K562 (cell line): ENCODE data around the gene GHITM. TPM values are rescaled to one million over a fixed set of nuclear protein-coding genes. Genes with fewer than 3 reads are reported as not detected.

Experiments used
- ATAC-seq: fragments of 200-7000 bp; cut with Tn5 transposase; 3 replicates; pipeline ENCODE4 v1.9.1; 2020; ENCODE audit warnings: moderate library complexity
- BruUV-seq: library from RNA; stranded (reverse); fragments of 400-500 nt; replicated peaks from 2 replicates; lab custom pipeline; 2021; lab: Mats Ljungman, UMichigan
- CTCF ChIA-PET: fragments of 300-600 bp; formaldehyde crosslinking; extraction: SDS; loops from one replicate; lab custom pipeline; 2021; ENCODE audit warnings: low intra/inter-chr PET ratio; lab: Yijun Ruan, JAX
- POLR2A ChIA-PET: fragments of 300-600, 350-650 bp; sonication (Branson Sonifier 250); formaldehyde crosslinking; extraction: SDS; loops from one replicate; lab custom pipeline; 2021; ENCODE audit warnings: antibody characterized with exemption, inconsistent platforms; lab: Yijun Ruan, JAX
- DNase-seq, 4 experiments: peaks; one replicate each; pipeline versions ENCODE4 v3.0.0 to v3.0.0-alpha.2; 2011 to 2018; ENCODE audit warnings: low spot score in 3 of 4, mixed read lengths in 3 of 4; ENCODE audit errors: extremely low read depth in 1 of 4
- FAIRE-seq: peaks from 2 replicates; lab custom pipeline; 2011; peaks lifted over from hg19 to GRCh38; lab: Jason Lieb, UNC
- H2AFZ ChIP-seq: 2 replicates; pipeline ENCODE4 v1.6.0; 2011; ENCODE audit warnings: low read depth, low read length, control low read depth, inconsistent platforms
- H3K27ac ChIP-seq: fragments of 200-600 bp; 3 replicates; pipeline ENCODE4 v1.8.0; 2011; ENCODE audit warnings: low read depth, mild to moderate bottlenecking, control low read depth, inconsistent platforms, low read length, moderate library complexity, mixed read lengths; ENCODE audit errors: extremely low read depth
- H3K27me3 ChIP-seq, 2 experiments: fragments of 300-600 bp in 1 of 2; 2 replicates in 1 of 2; 3 replicates in 1 of 2; pipeline versions ENCODE4 v1.6.0 to v1.8.0; 2011; ENCODE audit warnings: inconsistent platforms in 2 of 2, low read length in 2 of 2, mild to moderate bottlenecking in 1 of 2, mixed read lengths in 1 of 2, moderate library complexity in 1 of 2; ENCODE audit not compliant: control insufficient read depth in 2 of 2, insufficient read depth in 2 of 2
- H3K36me3 ChIP-seq: fragments of 300-600 bp; 3 replicates; pipeline ENCODE4 v1.8.0; 2011; ENCODE audit warnings: mild to moderate bottlenecking, low read length, inconsistent platforms; ENCODE audit not compliant: control insufficient read depth, insufficient read depth
- H3K4me1 ChIP-seq, 2 experiments: fragments of 200-600 bp in 1 of 2; replicated peaks in 1 of 2; 2 replicates in 1 of 2; 3 replicates in 1 of 2; pipeline versions ENCODE4 v1.5.1 to v1.8.0; 2011; ENCODE audit warnings: inconsistent platforms in 2 of 2, low read length in 2 of 2, mild to moderate bottlenecking in 1 of 2, mixed read lengths in 1 of 2, moderate library complexity in 1 of 2; ENCODE audit not compliant: control insufficient read depth in 2 of 2, insufficient read depth in 2 of 2
- H3K4me2 ChIP-seq: 2 replicates; pipeline ENCODE4 v1.6.1; 2011; ENCODE audit warnings: low read length, control low read depth, inconsistent platforms, mixed read lengths; ENCODE audit not compliant: insufficient read depth
- H3K4me3 ChIP-seq: fragments of 200-600 bp; sonication (generic), shearing (Covaris generic); 2 replicates; pipeline ENCODE4 v1.5.1; 2016; ENCODE audit warnings: control low read depth, inconsistent platforms
- H3K79me2 ChIP-seq: fragments of 200-600 bp; 3 replicates; pipeline ENCODE4 v1.8.0; 2011; ENCODE audit warnings: low read length, inconsistent platforms; ENCODE audit not compliant: control insufficient read depth, insufficient read depth
- H3K9ac ChIP-seq, 2 experiments: 2 replicates each; pipeline versions ENCODE4 v1.6.0 to v1.6.1; 2011; ENCODE audit warnings: low read depth in 2 of 2, low read length in 2 of 2, control low read depth in 1 of 2, inconsistent platforms in 1 of 2, mild to moderate bottlenecking in 1 of 2, mixed read lengths in 1 of 2; ENCODE audit not compliant: insufficient read depth in 1 of 2
- H3K9me1 ChIP-seq: one replicate; pipeline ENCODE4 v1.6.0; 2011; ENCODE audit warnings: inconsistent platforms, mild to moderate bottlenecking, low read length, moderate library complexity; ENCODE audit not compliant: control insufficient read depth, insufficient read depth
- H3K9me3 ChIP-seq: replicated peaks from 2 replicates; pipeline ENCODE4 v1.5.1; 2011; ENCODE audit warnings: low read depth, low read length, inconsistent platforms; ENCODE audit not compliant: control insufficient read depth, insufficient read depth
- H4K20me1 ChIP-seq: replicated peaks from 2 replicates; pipeline ENCODE4 v1.6.1; 2011; ENCODE audit warnings: low read length, inconsistent platforms, mixed read lengths; ENCODE audit not compliant: control insufficient read depth, insufficient read depth
- DNMT1 ChIP-seq: fragments of 450-650 bp; IDR thresholded peaks from 2 replicates; pipeline ENCODE4 v1.6.1; 2016; ENCODE audit warnings: antibody characterized with exemption, mild to moderate bottlenecking
- WGBS: fragments of 100-300 bp; shearing (Covaris generic); methylation state at CpG from one replicate; pipeline ENCODE4 v1.1.6; 2016; ENCODE audit warnings: low coverage, mixed read lengths; ENCODE audit not compliant: insufficient coverage; ENCODE audit errors: missing lambda C conversion rate; 5-methylcytosine and 5-hydroxymethylcytosine counted together
- in situ Hi-C: fragments of 300-500 bp; cut with MboI; formaldehyde crosslinking; loops from 4 replicates; pipeline ENCODE4 v1.15.0; 2018; ENCODE audit warnings: inconsistent platforms, mixed read lengths
- intact Hi-C: fragments of 100-400 bp; cut with micrococcal nuclease; formaldehyde crosslinking; loops from 2 replicates; pipeline ENCODE4 v1.14.2; 2022
- polyA plus RNA-seq, 8 experiments: library from polyadenylated mRNA; depleted of rRNA in 4 of 8; stranded (reverse) in 5 of 8; unstranded in 3 of 8; fragments of >200 nt; fragmentation: Nextera tagmentation in 2 of 8; fragmentation: Illumina TruSeq in 1 of 8; extraction: Ambion mirVana in 2 of 8; extraction: Trizol in 1 of 8; gene quantifications; 2 replicates each; pipeline versions ENCODE4 v1.2.1 to v1.2.3, GENCODE V29; 2011 to 2014; ENCODE audit warnings: inconsistent platforms in 1 of 8, missing spikeins in 1 of 8
- total RNA-seq, 7 experiments: library from RNA; depleted of rRNA in 6 of 7; stranded (reverse); fragments of >200 nt in 6 of 7; fragmentation: Illumina TruSeq in 2 of 7; extraction: Trizol in 2 of 7; gene quantifications; 2 replicates each; pipeline versions ENCODE4 v1.2.1 to v1.2.3, GENCODE V29; 2011 to 2021; ENCODE audit warnings: low replicate concordance in 1 of 7
- TF ChIP-seq, protein P1 (sequence below): fragments of 450-650 bp; conservative IDR thresholded peaks from 2 replicates; pipeline ENCODE4 v1.6.1; 2016; ENCODE audit warnings: missing genetic modification characterization, low read depth, mild to moderate bottlenecking, missing compliant biosample characterization, moderate library complexity
- TF ChIP-seq, protein P2 (sequence below): IDR thresholded peaks from 2 replicates; pipeline ENCODE4 v1.6.1; 2016; ENCODE audit warnings: missing genetic modification characterization, missing compliant biosample characterization

GHITM gene
- total and polyA plus RNA-seq, 9 of the 15 experiments (the other 6 are each of a cell fraction or from before 2014, with no cell fraction given), result 322 to 1,258 (median 386) TPM

DNA sequence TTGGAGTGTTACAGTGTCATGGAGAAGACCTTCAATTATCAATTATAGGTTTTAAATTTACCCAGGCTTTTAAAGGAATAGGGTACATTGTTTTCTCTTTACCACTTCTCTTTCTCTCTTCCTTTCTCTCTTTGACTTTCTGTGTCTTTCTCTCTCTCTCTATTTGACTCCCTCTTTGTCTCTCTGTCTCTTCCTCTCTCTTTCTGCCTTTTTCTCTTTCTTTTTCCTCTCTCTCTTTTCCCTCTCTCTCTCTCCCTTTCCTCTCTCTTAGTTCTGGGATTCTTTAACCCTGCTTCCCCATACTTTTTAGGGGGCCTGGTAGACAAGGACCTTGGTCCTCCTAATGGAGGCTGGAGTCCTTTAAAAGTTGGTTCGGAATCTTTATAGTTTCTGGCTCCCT is 15.9 kb upstream of the GHITM start:
- Histone ChIP-seq H3K9ac (no peak overlapping the region), H3K27me3 (peaks cover 0 to 4% of the 10 kb centered on the region in 2 experiments; a peak in 2 of 5 replicates), H3K27ac (no peak overlapping the region), H3K4me1 (no peaks in the 10 kb centered on the region), H3K4me3 (no peak overlapping the region), H3K9me3 (no peaks in the 10 kb centered on the region), H3K36me3 (no peaks in the 10 kb centered on the region), H3K9me1 (no peaks in the 10 kb centered on the region), H3K4me2 (no peak overlapping the region), H2AFZ (no peak overlapping the region), H3K79me2 (no peaks in the 10 kb centered on the region), H4K20me1 (no peaks in the 10 kb centered on the region)
- intact Hi-C loops, result no loop called here
- DNase-seq (no peak), FAIRE-seq (no peak), ATAC-seq (no peak)
- ChIA-PET CTCF (no interaction called here), POLR2A (interaction anchor here (0.7 kb wide), 1 partner anchor 49 kb away, joined by 4 read pairs; no protein-coding TSS in a partner anchor)
- no peak for TF ChIP-seq DNMT1
- TF ChIP-seq, protein P1, sequence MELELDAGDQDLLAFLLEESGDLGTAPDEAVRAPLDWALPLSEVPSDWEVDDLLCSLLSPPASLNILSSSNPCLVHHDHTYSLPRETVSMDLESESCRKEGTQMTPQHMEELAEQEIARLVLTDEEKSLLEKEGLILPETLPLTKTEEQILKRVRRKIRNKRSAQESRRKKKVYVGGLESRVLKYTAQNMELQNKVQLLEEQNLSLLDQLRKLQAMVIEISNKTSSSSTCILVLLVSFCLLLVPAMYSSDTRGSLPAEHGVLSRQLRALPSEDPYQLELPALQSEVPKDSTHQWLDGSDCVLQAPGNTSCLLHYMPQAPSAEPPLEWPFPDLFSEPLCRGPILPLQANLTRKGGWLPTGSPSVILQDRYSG (tag), result no peak
- TF ChIP-seq, protein P2, sequence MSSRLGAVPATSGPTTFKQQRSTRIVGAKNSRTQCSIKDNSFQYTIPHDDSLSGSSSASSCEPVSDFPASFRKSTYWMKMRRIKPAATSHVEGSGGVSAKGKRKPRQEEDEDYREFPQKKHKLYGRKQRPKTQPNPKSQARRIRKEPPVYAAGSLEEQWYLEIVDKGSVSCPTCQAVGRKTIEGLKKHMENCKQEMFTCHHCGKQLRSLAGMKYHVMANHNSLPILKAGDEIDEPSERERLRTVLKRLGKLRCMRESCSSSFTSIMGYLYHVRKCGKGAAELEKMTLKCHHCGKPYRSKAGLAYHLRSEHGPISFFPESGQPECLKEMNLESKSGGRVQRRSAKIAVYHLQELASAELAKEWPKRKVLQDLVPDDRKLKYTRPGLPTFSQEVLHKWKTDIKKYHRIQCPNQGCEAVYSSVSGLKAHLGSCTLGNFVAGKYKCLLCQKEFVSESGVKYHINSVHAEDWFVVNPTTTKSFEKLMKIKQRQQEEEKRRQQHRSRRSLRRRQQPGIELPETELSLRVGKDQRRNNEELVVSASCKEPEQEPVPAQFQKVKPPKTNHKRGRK (tag), result peak; percentile 61
- 0% methylated on average over 1 of the region's 1 CpG for WGBS
- no TSS peak for BruUV-seq
- in situ Hi-C loops, result no loop called here
